Stimulated activated CD4-positive, alpha-beta T cell treated with anti-CD3 and anti-CD28 coated beads, TNF-alpha, amount 100 ng/mL, for 48 hours (primary cell): Measurements from ENCODE around the gene OR4K15.
"Not testable (repeated sequence)": the region's sequence is repeated elsewhere in the genome, so short reads cannot be mapped to it uniquely, and the experiment has no call there.

Experiments used
- DNase-seq, 3 donors: peaks; one replicate each; pipeline ENCODE4 v3.0.0-alpha.2; 2020; ENCODE audit warnings: low read depth in 3 of 3

The OR4K15 gene

GRCh38 chr14:19975291-19975690 lies at the start of gene OR4K15:
Gene OR4K15, plus strand, starts transcription at chr14:19975591. Its CDS starts 0 bp downstream, at chr14:19975591.
- no peak for DNase-seq

- DNase-seq: no peak
Observed at GRCh38 chr14:19930617-19931016, 44.8 kb upstream of the OR4K15 start, which contains the start of gene OR4K1. Gene OR4K1, plus strand, starts transcription at chr14:19930917. Its CDS starts 4,750 bp downstream, at chr14:19935667.

GRCh38 chr14:19941668-19942067 lies 33.7 kb upstream of the OR4K15 start:
- DNase-seq: no peak

- DNase-seq: no peak
Observed at GRCh38 chr14:19947413-19948090, 27.8 kb upstream of the OR4K15 start.

GRCh38 chr14:19949218-19949617 lies 26.2 kb upstream of the OR4K15 start:
- DNase-seq: no peak

- DNase-seq: not testable (repeated sequence)
Observed at GRCh38 chr14:19969735-19970134, 5.7 kb upstream of the OR4K15 start.

- no peak for DNase-seq
Observed at GRCh38 chr14:19974844-19975243, 547 bp upstream of the OR4K15 start.

- DNase-seq: no peak
Observed at GRCh38 chr14:19993438-19993837, 18.0 kb downstream of the OR4K15 start.

GRCh38 chr14:20001863-20002262 lies 26.5 kb downstream of the OR4K15 start, which contains the start of gene OR4Q2:
Gene OR4Q2, plus strand, starts transcription at chr14:20002163.
- DNase-seq: no peak

GRCh38 chr14:20002319-20002718 lies 26.9 kb downstream of the OR4K15 start:
- DNase-seq: no peak

GRCh38 chr14:20008156-20008555 lies 32.8 kb downstream of the OR4K15 start:
- no peak for DNase-seq

- DNase-seq: no peak
Observed at GRCh38 chr14:20019257-20019865, 44.0 kb downstream of the OR4K15 start, which contains the start of gene OR4K14. Gene OR4K14, minus strand, starts transcription at chr14:20019307. Its CDS starts 4,114 bp downstream, at chr14:20015193.
